Fibroblast of villous mesenchyme (primary cell): ENCODE data around the gene SIRPB1. TPM values are rescaled to one million over a fixed set of nuclear protein-coding genes. Genes with fewer than 3 reads are reported as not detected.
"Not testable (repeated sequence)": the region's sequence is repeated elsewhere in the genome, so short reads cannot be mapped to it uniquely, and the experiment has no call there.

ENCODE experiments used
- DNase-seq: peaks from one replicate; pipeline ENCODE4 v3.0.0-alpha.2; 2010; ENCODE audit warnings: low read depth
- H3K4me3 ChIP-seq: 2 replicates; pipeline ENCODE4 v1.5.1; 2011; ENCODE audit warnings: low read depth, mild to moderate bottlenecking, low read length
- CTCF ChIP-seq: IDR thresholded peaks from 2 replicates; pipeline ENCODE4 v1.5.1; 2012; ENCODE audit warnings: low read depth, mild to moderate bottlenecking, low read length; ENCODE audit not compliant: insufficient read depth
- total RNA-seq: library from RNA; depleted of rRNA; stranded (reverse); fragments of >200 nt; gene quantifications from 2 replicates; pipeline ENCODE4 v1.2.3, GENCODE V29; 2012

Gene SIRPB1
- total RNA-seq, 1 donor: not detected

DNA sequence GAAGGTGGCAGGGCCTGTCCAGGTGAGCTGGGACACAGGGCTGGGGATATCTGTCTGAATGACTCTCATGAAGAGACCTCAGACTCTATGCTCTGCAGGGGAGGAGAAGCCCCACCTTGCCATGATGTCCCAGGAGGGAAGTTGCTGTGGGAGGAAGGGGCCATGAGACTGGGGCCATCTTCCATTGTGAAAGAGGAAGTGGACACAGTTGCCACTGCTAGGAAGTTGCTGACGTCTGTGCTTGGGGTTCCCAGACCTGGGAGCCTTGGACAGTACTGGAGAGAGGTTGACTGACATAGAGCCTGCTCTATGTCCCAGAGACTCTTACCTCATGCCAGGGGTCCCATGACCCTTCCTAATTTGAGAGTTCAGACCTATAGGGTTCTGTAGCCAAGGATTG is 24.5 kb downstream of the SIRPB1 start:
- no peak overlapping the region for H3K4me3 ChIP-seq
- DNase-seq: no peak
- no peak for TF ChIP-seq CTCF

GRCh38 chr20:1588533-1589460 is 31.0 kb downstream of the SIRPB1 start:
- no peak for TF ChIP-seq CTCF
- no peak for DNase-seq
- H3K4me3 ChIP-seq: no peak overlapping the region

GRCh38 chr20:1587781-1588532 is 31.9 kb downstream of the SIRPB1 start:
- no peak overlapping the region for H3K4me3 ChIP-seq
- TF ChIP-seq CTCF: no peak
- DNase-seq: no peak

DNA sequence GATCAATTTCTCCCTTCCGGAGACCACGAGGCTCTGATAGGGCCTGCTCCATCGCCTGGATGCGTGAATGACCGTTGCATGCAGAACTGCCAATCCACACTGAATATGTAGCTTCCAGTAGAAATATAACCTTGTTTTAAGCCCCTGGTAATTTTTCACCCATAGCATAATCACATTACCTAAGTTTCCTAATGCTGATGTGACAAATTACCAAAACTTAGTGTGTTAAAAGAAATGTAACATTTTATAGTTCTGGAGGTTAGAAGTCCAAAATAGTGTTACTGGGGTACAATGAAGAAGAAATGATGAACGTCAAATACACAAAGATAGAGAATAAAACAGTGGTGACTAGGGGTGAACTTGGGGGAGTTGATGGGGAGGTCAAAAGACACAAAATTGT is 40.3 kb downstream of the SIRPB1 start:
- DNase-seq: no peak
- H3K4me3 ChIP-seq: no peak overlapping the region
- TF ChIP-seq CTCF: no peak

DNA sequence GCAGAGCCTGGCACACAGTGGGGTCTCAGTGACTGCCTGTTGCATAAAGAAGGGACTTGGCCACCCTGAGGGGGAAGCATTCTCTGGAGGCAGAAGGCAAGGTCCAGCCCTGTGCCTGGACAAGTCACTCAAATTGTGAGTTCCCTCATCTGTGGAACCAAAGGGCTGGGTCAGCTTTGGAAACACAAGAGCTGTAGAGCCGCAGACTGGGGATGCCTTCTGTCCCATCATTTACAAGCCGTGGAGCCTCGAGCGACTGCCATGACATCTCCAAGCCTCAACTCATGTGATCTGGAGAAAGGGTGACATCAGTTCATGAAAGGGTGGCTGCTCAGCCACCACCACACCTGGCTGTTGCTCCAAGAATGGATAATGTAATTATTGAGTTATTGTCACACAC is 41.9 kb downstream of the SIRPB1 start:
- DNase-seq: no peak
- no peak for TF ChIP-seq CTCF

DNA sequence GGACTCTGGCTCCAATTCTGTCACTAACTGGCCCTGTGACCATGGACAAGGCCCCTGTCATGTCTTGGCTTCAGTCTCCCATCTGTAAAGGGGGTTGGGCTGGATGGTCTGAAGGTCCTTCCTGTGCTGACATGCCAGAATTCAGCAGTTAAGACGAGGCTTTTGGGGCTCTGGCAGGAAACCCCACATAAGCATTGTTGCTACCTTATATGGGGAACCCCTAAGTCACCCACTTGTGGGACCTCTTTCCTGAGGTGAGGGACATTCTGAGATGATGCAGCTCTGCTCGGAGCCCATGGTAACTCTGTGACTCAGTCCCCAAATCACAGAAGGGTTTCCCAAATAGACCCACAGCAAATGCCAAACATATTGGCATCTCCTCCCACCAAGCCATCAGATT is 42.5 kb downstream of the SIRPB1 start:
- not testable (repeated sequence) for DNase-seq, H3K4me3 ChIP-seq

More for the DNA sequence above, 41.9 kb downstream of the SIRPB1 start:
- H3K4me3 ChIP-seq: no peak overlapping the region

DNA sequence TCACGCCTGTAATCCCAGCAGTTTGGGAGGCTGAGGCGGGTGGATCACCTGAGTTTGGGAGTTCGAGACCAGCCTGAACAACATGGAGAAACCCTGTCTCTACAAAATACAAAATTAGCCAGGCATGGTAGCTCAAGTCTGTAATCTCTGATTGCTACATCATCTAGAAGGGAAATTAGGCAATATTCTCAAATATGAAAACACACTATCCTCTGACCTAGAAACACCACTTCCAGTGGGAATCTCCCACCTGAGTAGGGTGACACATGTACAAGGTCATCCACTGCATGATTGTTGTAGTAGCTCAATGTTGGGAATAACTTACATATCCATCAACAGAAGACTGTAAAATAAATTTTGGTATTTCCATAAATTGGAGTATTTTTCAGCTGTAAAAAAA is 43.2 kb downstream of the SIRPB1 start:
- no peak overlapping the region for H3K4me3 ChIP-seq
- DNase-seq: no peak
- TF ChIP-seq CTCF: no peak

- DNase-seq, H3K4me3 ChIP-seq: not testable (repeated sequence)
These were observed 43.8 kb downstream of the SIRPB1 start for GRCh38 chr20:1576003-1576402.

DNA sequence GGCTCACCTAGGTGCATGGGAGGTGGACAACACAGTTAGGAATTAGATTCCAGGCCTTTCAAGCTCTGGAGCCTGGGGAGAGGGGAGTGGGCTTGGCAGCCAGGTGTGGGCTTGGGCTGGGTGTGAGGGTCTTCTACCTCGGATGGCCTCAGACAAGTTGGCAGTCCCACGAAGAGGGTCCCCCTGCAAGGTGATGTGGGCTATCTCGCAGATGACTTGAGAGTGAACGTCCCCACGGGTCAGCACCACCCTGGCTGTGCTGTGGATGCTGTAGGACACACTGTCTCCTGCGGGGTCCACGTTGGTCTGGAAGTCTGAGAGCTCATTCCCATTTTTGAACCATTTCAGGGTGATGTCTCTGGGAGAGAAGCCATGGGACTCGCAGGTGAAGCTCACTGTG is 48.2 kb downstream of the SIRPB1 start:
- DNase-seq, H3K4me3 ChIP-seq: not testable (repeated sequence)
